Measurements from ENCODE around the gene SH3RF3. TPM values are rescaled to one million over a fixed set of nuclear protein-coding genes. Genes with fewer than 3 reads are reported as not detected.

SH3RF3 gene
- total and polyA plus RNA-seq, 2 of the 13 experiments (the other 11 are each of a cell fraction or from before 2014, with no cell fraction given), result 0.04 TPM; not detected in 1

GRCh38 chr2:109516445-109517117 is 387.6 kb downstream of the SH3RF3 start (continued):
- TF ChIP-seq SRSF1 (optimal IDR thresholded peaks at IDR 0.05; ENCODE audit: low read depth, low read length), result peak; percentile 58
- no peak for TF ChIP-seq ATF6 (CRISPR knock-in tag; conservative IDR thresholded peaks at IDR 0.05)
- peak; percentile 72 to 91 for TF ChIP-seq HMGXB4 (CRISPR knock-in tag; IDR thresholded peaks at IDR 0.05; ENCODE audit: borderline replicate concordance in 1 of 2, low read depth in 1 of 2)
- 0 out of 2 replicates have a peak, but pooled peaks have one; percentile 28 for TF ChIP-seq TBP (CRISPR knock-in tag; IDR thresholded peaks at IDR 0.05)
- no peak; the same call in 1 of the 2 replicates for TF ChIP-seq ZNF124 (CRISPR knock-in tag; IDR thresholded peaks at IDR 0.05)
- no peak for TF ChIP-seq ZNF296 (CRISPR knock-in tag; conservative IDR thresholded peaks at IDR 0.05)
- TF ChIP-seq ZSCAN21 (CRISPR knock-in tag; IDR thresholded peaks at IDR 0.05; ENCODE audit: borderline replicate concordance), result 0 out of 2 replicates have a peak, but pooled peaks have one; percentile 42
- TF ChIP-seq ZNF33B (CRISPR knock-in tag; IDR thresholded peaks at IDR 0.05), result peak; percentile 27; the same call in 1 of the 2 replicates
- TF ChIP-seq HOXA9 (CRISPR knock-in tag; IDR thresholded peaks at IDR 0.05; ENCODE audit: borderline replicate concordance), result no peak
- TF ChIP-seq POLR2A (IDR thresholded peaks at IDR 0.05; ENCODE audit: insufficient read depth in 1 of 2, low read depth in 2 of 2, low read length in 2 of 2), result 0 out of 4 replicates have a peak, but pooled peaks of 1 of the 2 experiments have one; percentile 30
- 0 out of 2 replicates have a peak, but pooled peaks have one; percentile 11 for TF ChIP-seq ZNF609 (CRISPR knock-in tag; IDR thresholded peaks at IDR 0.05; ENCODE audit: borderline replicate concordance)
- 0 out of 2 replicates have a peak, but pooled peaks have one; percentile 27 for TF ChIP-seq ZNF468 (CRISPR knock-in tag; IDR thresholded peaks at IDR 0.05)
- TF ChIP-seq SMC3 (IDR thresholded peaks at IDR 0.05; ENCODE audit: low read length), result peak; percentile 71
- TF ChIP-seq ZNF430 (CRISPR knock-in tag; IDR thresholded peaks at IDR 0.05), result peak; percentile 83; the same call in 1 of the 2 replicates
- peak; percentile 51; the same call in 1 of the 2 replicates for TF ChIP-seq ZNF574 (CRISPR knock-in tag; IDR thresholded peaks at IDR 0.05)
- TF ChIP-seq ZNF225 (CRISPR knock-in tag; IDR thresholded peaks at IDR 0.05), result 0 out of 2 replicates have a peak, but pooled peaks have one; percentile 20
